Fibroblast of mammary gland (primary cell): Measurements from ENCODE around the gene NUP214.
"Not testable (repeated sequence)": the region's sequence is repeated elsewhere in the genome, so short reads cannot be mapped to it uniquely, and the experiment has no call there.

Source experiments
- DNase-seq: peaks from one replicate; pipeline ENCODE4 v3.0.0-alpha.2; 2010; ENCODE audit warnings: low read depth
- H3K4me3 ChIP-seq: 2 replicates; pipeline ENCODE4 v1.5.1; 2011; ENCODE audit warnings: low read depth, mild to moderate bottlenecking, low read length, moderate library complexity; ENCODE audit not compliant: control insufficient read depth
- CTCF ChIP-seq: conservative IDR thresholded peaks from 2 replicates; pipeline ENCODE4 v1.5.1; 2011; ENCODE audit warnings: low read depth, low read length, inconsistent platforms; ENCODE audit not compliant: control insufficient read depth, insufficient read depth

NUP214 gene

GRCh38 chr9:131112374-131113154, 12.8 kb upstream of the NUP214 start:
- no peak for DNase-seq
- no peak for TF ChIP-seq CTCF
- H3K4me3 ChIP-seq: no peak overlapping the region

- TF ChIP-seq CTCF: no peak
- H3K4me3 ChIP-seq: no peak overlapping the region
- DNase-seq: no peak
Observed at GRCh38 chr9:131113655-131114054, 11.7 kb upstream of the NUP214 start.

- no peak overlapping the region for H3K4me3 ChIP-seq
- TF ChIP-seq CTCF: no peak
- DNase-seq: no peak
Observed at GRCh38 chr9:131114084-131114535, 11.3 kb upstream of the NUP214 start.

- not testable (repeated sequence) for DNase-seq, H3K4me3 ChIP-seq
Observed at GRCh38 chr9:131115360-131115742, 10.0 kb upstream of the NUP214 start.

GRCh38 chr9:131116281-131117120, 8.9 kb upstream of the NUP214 start:
- no peak for TF ChIP-seq CTCF
- no peak overlapping the region for H3K4me3 ChIP-seq
- DNase-seq: no peak

- H3K4me3 ChIP-seq: no peak overlapping the region
- TF ChIP-seq CTCF: no peak
- DNase-seq: no peak
Observed at GRCh38 chr9:131117121-131117761, 8.1 kb upstream of the NUP214 start.

GRCh38 chr9:131117762-131118145, 7.6 kb upstream of the NUP214 start:
- DNase-seq: no peak
- TF ChIP-seq CTCF: no peak

More at GRCh38 chr9:131117762-131118145, 7.6 kb upstream of the NUP214 start:
- H3K4me3 ChIP-seq: no peak overlapping the region
